B cell (primary cell): ENCODE data around the gene FLAD1. TPM values are rescaled to one million over a fixed set of nuclear protein-coding genes. Genes with fewer than 3 reads are reported as not detected.

Source experiments
- ATAC-seq: fragments of 200-7000 bp; cut with Tn5 transposase; one replicate; pipeline ENCODE4 v1.10.0; 2021; ENCODE audit warnings: low read depth, mild to moderate bottlenecking, moderate number of reproducible peaks, moderate library complexity
- CTCF ChIA-PET: fragments of 350-600 bp; sonication (Branson Sonifier 250); formaldehyde crosslinking; loops from one replicate; lab custom pipeline; 2021; ENCODE audit warnings: antibody characterized with exemption, inconsistent platforms; lab: Charles Lee
- POLR2A ChIA-PET: fragments of 350-600 bp; sonication (Branson Sonifier 250); formaldehyde crosslinking; loops from one replicate; lab custom pipeline; 2021; ENCODE audit warnings: antibody characterized with exemption; lab: Charles Lee
- DNase-seq: peaks from one replicate; pipeline ENCODE4 v3.0.0; 2013
- H2AFZ ChIP-seq: 2 replicates; pipeline ENCODE4 v1.6.1; 2012; ENCODE audit warnings: mild to moderate bottlenecking, low read depth, low read length; ENCODE audit not compliant: insufficient read depth, poor library complexity, severe bottlenecking
- H3K27ac ChIP-seq, 2 donors: 1 replicate in 1 of 2; 2 replicates in 1 of 2; pipeline ENCODE4 v1.5.1; 2012 to 2013; ENCODE audit warnings: low read length in 2 of 2, mild to moderate bottlenecking in 2 of 2, moderate library complexity in 1 of 2
- H3K27me3 ChIP-seq, 4 experiments: fragments of 200-600 bp in 1 of 4; sonication (generic) in 1 of 4; replicated peaks in 1 of 4; 1 replicate in 2 of 4; 2 replicates in 2 of 4; pipeline versions ENCODE4 v1.6.1 to v1.7.0; 2013 to 2016; ENCODE audit warnings: low read length in 3 of 4, mild to moderate bottlenecking in 2 of 4, mixed read lengths in 1 of 4, moderate library complexity in 1 of 4; ENCODE audit not compliant: insufficient read depth in 4 of 4, control insufficient read depth in 3 of 4; ENCODE audit errors: control extremely low read depth in 1 of 4
- H3K36me3 ChIP-seq, 2 experiments: replicated peaks in 1 of 2; 1 replicate in 1 of 2; 2 replicates in 1 of 2; pipeline versions ENCODE4 v1.6.1 to v1.7.1; 2013; ENCODE audit warnings: low read length in 1 of 2; ENCODE audit not compliant: insufficient read depth in 2 of 2, control insufficient read depth in 1 of 2; ENCODE audit errors: control extremely low read depth in 1 of 2, extremely low read depth in 1 of 2
- H3K4me1 ChIP-seq, 2 donors: fragments of 200-600 bp in 1 of 2; sonication (generic) in 1 of 2; 1 replicate in 1 of 2; 2 replicates in 1 of 2; pipeline versions ENCODE4 v1.5.1 to v1.6.1; 2013 to 2017; ENCODE audit warnings: low read length in 2 of 2; ENCODE audit not compliant: control insufficient read depth in 2 of 2, insufficient read depth in 2 of 2
- H3K4me2 ChIP-seq: replicated peaks from 2 replicates; pipeline ENCODE3; 2012; ENCODE audit warnings: mild to moderate bottlenecking, low read depth, low read length; ENCODE audit not compliant: poor library complexity, severe bottlenecking
- H3K4me3 ChIP-seq, 5 experiments: fragments of 200-600 bp in 1 of 5; sonication (generic) in 1 of 5; 1 replicate in 3 of 5; 2 replicates in 2 of 5; pipeline versions ENCODE4 v1.5.1 to v1.7.0; 2011 to 2016; ENCODE audit warnings: low read length in 4 of 5, mild to moderate bottlenecking in 4 of 5, low read depth in 2 of 5, control low read depth in 1 of 5, moderate library complexity in 1 of 5; ENCODE audit not compliant: insufficient read depth in 1 of 5; ENCODE audit errors: control extremely low read depth in 1 of 5, extremely low read depth in 1 of 5
- H3K79me2 ChIP-seq: fragments of 200-600 bp; sonication (generic); one replicate; pipeline ENCODE4 v1.6.0; 2016; ENCODE audit warnings: low read length; ENCODE audit not compliant: control insufficient read depth, insufficient read depth
- H3K9ac ChIP-seq: fragments of 200-600 bp; sonication (generic); 2 replicates; pipeline ENCODE4 v1.6.1; 2017; ENCODE audit warnings: mild to moderate bottlenecking, low read length, moderate library complexity
- H3K9me3 ChIP-seq, 3 donors: one replicate each; pipeline versions ENCODE4 v1.6.1 to v1.7.1; 2013; ENCODE audit warnings: low read length in 2 of 3; ENCODE audit not compliant: control insufficient read depth in 2 of 3, insufficient read depth in 1 of 3; ENCODE audit errors: control extremely low read depth in 1 of 3
- H4K20me1 ChIP-seq: 2 replicates; pipeline ENCODE4 v1.6.0; 2012; ENCODE audit warnings: mild to moderate bottlenecking, low read length; ENCODE audit not compliant: insufficient read depth, control insufficient read depth, poor library complexity, severe bottlenecking
- H3K27ac Mint-ChIP-seq: one replicate; pipeline ENCODE4 v1.8.0; 2021; ENCODE audit warnings: mixed read lengths
- H3K27me3 Mint-ChIP-seq: one replicate; pipeline ENCODE4 v1.8.0; 2021; ENCODE audit warnings: mixed read lengths
- H3K4me1 Mint-ChIP-seq: one replicate; pipeline ENCODE4 v1.8.0; 2021; ENCODE audit warnings: mixed read lengths
- H3K4me3 Mint-ChIP-seq: one replicate; pipeline ENCODE4 v1.8.0; 2021; ENCODE audit warnings: mixed read lengths
- H3K9me3 Mint-ChIP-seq: one replicate; pipeline ENCODE4 v1.8.0; 2022; ENCODE audit warnings: mixed read lengths; ENCODE audit not compliant: insufficient read depth
- EZH2 ChIP-seq: IDR thresholded peaks from 2 replicates; pipeline ENCODE4 v1.6.1; 2012; ENCODE audit warnings: borderline replicate concordance, low read depth, mild to moderate bottlenecking, moderate library complexity, low read length; ENCODE audit not compliant: insufficient read depth, poor library complexity, severe bottlenecking
- WGBS: methylation state at CpG from one replicate; pipeline ENCODE4 v1.1.5; 2013; ENCODE audit warnings: missing lambda C conversion rate; ENCODE audit not compliant: insufficient coverage; 5-methylcytosine and 5-hydroxymethylcytosine counted together
- intact Hi-C: fragments of 100-400 bp; cut with micrococcal nuclease; formaldehyde crosslinking; loops from one replicate; pipeline ENCODE4 v1.10.0; 2022
- polyA plus RNA-seq: library from polyadenylated mRNA; depleted of rRNA; stranded (reverse); fragments of >200 nt; gene quantifications from 2 replicates; pipeline ENCODE4 v1.2.3, GENCODE V29; 2012
- total RNA-seq, 2 donors: library from RNA; stranded (reverse); fragments of 120-200 nt in 1 of 2; gene quantifications; 1 replicate in 1 of 2; 2 replicates in 1 of 2; pipeline versions ENCODE4 v1.2.3 to v1.2.4, GENCODE V29; 2013 to 2022
- TF ChIP-seq, protein P1 (sequence below): fragments of 200-600 bp; IDR thresholded peaks from one replicate; pipeline ENCODE4 v1.8.0; 2022; ENCODE audit warnings: antibody characterized with exemption, mild to moderate bottlenecking

Gene FLAD1
- total and polyA plus RNA-seq, 2 donors (not counting 1 experiment from before 2014, with no cell fraction given), result 51.4 to 83.0 TPM

DNA sequence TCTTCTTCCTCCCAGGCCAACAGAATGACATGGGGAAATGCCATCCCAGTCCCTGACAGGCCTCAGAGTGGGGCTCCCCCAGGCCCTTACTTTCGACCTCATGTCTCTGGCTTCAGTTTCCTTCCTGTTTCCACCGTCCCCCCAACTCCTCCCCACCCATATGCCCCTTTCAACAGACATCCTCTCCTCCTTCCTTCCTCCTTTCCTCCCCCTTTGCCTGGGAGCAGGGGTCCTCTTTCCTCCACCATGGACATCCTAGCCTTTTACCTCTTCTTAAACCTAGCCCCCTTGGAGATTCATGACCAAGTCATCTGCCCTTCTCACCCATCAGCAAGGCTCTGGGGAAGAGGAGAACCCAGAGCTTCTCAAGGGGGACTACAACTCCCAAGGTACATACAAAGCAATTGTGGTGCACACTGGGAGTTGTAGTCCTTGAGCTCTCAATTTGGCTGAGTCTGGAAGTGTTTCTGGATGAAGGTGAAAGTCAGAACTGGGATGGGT is 23.5 kb downstream of the FLAD1 start:
- H3K4me1 ChIP-seq, result peaks cover 78 to 80% of the 10 kb centered on the region in 2 donors
- peak overlapping the region; percentile 29 for H3K9ac ChIP-seq
- intact Hi-C loops, result loop anchor here (1.0 kb wide), 1 partner anchor 11 kb away; no protein-coding TSS in a partner anchor
- ChIA-PET POLR2A (interaction anchor here (0.6 to 2.4 kb wide), 3 partner anchors 10 to 164 kb away, joined by 3 to 17 read pairs (median 5); no protein-coding TSS in a partner anchor), CTCF (interaction anchor here (1.4 to 18.4 kb wide), 4 partner anchors 7 to 78 kb away, joined by 3 to 295 read pairs (median 149); partner anchors contain the start of genes FLAD1, LENEP and ZBTB7B)
- no peak for TF ChIP-seq EZH2
- TF ChIP-seq, protein P1, sequence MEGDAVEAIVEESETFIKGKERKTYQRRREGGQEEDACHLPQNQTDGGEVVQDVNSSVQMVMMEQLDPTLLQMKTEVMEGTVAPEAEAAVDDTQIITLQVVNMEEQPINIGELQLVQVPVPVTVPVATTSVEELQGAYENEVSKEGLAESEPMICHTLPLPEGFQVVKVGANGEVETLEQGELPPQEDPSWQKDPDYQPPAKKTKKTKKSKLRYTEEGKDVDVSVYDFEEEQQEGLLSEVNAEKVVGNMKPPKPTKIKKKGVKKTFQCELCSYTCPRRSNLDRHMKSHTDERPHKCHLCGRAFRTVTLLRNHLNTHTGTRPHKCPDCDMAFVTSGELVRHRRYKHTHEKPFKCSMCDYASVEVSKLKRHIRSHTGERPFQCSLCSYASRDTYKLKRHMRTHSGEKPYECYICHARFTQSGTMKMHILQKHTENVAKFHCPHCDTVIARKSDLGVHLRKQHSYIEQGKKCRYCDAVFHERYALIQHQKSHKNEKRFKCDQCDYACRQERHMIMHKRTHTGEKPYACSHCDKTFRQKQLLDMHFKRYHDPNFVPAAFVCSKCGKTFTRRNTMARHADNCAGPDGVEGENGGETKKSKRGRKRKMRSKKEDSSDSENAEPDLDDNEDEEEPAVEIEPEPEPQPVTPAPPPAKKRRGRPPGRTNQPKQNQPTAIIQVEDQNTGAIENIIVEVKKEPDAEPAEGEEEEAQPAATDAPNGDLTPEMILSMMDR, result no peak
- H2AFZ ChIP-seq, result no peak overlapping the region
- Mint-ChIP-seq H3K9me3 (no peaks in the 10 kb centered on the region), H3K4me3 (peak overlapping the region; percentile 67), H3K27me3 (no peaks in the 10 kb centered on the region), H3K27ac (peak overlapping the region; percentile 86), H3K4me1 (peaks cover 65% of the 10 kb centered on the region)
- peaks cover 73% of the 10 kb centered on the region for H3K79me2 ChIP-seq
- H3K27me3 ChIP-seq, result no peaks in the 10 kb centered on the region
- peak overlapping the region; percentile 96 for H3K4me2 ChIP-seq
- WGBS, result 0% methylated on average over 2 of the region's 2 CpGs
- peak; percentile 14 for ATAC-seq
- H4K20me1 ChIP-seq, result peaks cover 29% of the 10 kb centered on the region
- H3K27ac ChIP-seq, result peak overlapping the region; percentile 80 to 81
- H3K4me3 ChIP-seq, result peak overlapping the region in 1 of 5 experiments; percentile 23
- H3K36me3 ChIP-seq, result peaks cover 0 to 10% of the 10 kb centered on the region in 2 experiments
- no peaks in the 10 kb centered on the region for H3K9me3 ChIP-seq
- DNase-seq, result peak; percentile 79

DNA sequence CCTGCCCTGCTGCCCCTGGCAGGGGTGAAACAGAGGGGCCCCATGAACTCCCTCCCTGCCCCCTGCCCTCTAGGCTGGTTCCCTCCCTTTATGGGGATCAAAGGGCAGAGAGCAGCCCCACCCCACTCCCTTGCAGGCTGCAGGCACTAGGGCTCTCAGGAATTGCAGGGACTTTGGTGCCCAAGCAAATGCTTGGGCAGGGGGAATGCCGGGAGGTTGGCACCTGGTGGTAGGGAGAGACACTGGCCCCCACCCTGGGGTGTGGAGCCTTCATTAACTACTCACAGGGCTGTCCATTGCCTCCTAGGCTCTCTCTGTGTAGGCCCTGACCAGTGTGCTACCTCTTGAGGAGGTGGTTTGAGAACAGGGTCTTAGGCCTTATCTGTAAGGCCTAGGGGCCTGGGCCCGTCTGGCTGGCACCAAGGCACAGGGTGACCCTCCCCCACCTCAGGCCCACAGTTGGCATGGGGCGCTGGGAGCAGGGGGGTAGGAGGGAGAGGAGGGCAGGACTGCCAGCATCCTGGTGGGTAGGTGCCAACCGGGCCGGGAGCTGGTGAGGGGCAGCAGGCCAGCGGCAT is 24.2 kb downstream of the FLAD1 start:
- Histone ChIP-seq H3K36me3 (peaks cover 0 to 10% of the 10 kb centered on the region in 2 experiments), H3K9me3 (no peaks in the 10 kb centered on the region), H3K4me1 (peaks cover 85 to 87% of the 10 kb centered on the region in 2 donors), H3K4me2 (peak overlapping the region; percentile 96), H3K9ac (no peak overlapping the region), H3K27ac (peak overlapping the region; percentile 60 to 80), H2AFZ (no peak overlapping the region), H3K79me2 (peaks cover 66% of the 10 kb centered on the region), H3K27me3 (no peaks in the 10 kb centered on the region), H3K4me3 (peak overlapping the region in 1 of 5 experiments; percentile 23), H4K20me1 (peaks cover 29% of the 10 kb centered on the region)
- H3K4me3 Mint-ChIP-seq, result no peak overlapping the region
- peak overlapping the region; percentile 86 for H3K27ac Mint-ChIP-seq
- TF ChIP-seq, protein P1, result no peak
- no peak for TF ChIP-seq EZH2
- CTCF ChIA-PET, result interaction anchor here (1.4 to 18.4 kb wide), 4 partner anchors 7 to 78 kb away, joined by 3 to 295 read pairs (median 150); partner anchors contain the start of genes LENEP and ZBTB7B
- POLR2A ChIA-PET, result interaction anchor here (0.7 to 2.4 kb wide), 2 partner anchors 9 to 79 kb away, joined by 3 to 17 read pairs; no protein-coding TSS in a partner anchor
- H3K9me3 Mint-ChIP-seq, result no peaks in the 10 kb centered on the region
- ATAC-seq (no peak), DNase-seq (no peak)
- peaks cover 70% of the 10 kb centered on the region for H3K4me1 Mint-ChIP-seq
- 85% methylated on average over 4 of the region's 6 CpGs for WGBS
- intact Hi-C loops, result no loop called here
- no peaks in the 10 kb centered on the region for H3K27me3 Mint-ChIP-seq
